22Rv1 (cell line): Measurements from ENCODE around the gene ANO8.

ENCODE experiments used
- H3K27ac ChIP-seq: fragments of 450-650 bp; 2 replicates; pipeline ENCODE4 v1.5.1; 2017
- CTCF ChIP-seq: fragments of 450-650 bp; IDR thresholded peaks from 2 replicates; pipeline ENCODE4 v1.5.1; 2017; ENCODE audit warnings: mild to moderate bottlenecking
- ZFX ChIP-seq: fragments of 450-650 bp; IDR thresholded peaks from 2 replicates; pipeline ENCODE4 v1.6.1; 2017; ENCODE audit warnings: antibody characterized with exemption, borderline replicate concordance

ANO8 gene

GRCh38 chr19:17341386-17341785 is 6.7 kb upstream of the ANO8 start:
- H3K27ac ChIP-seq = peak overlapping the region; percentile 4; the same call in 1 of the 2 replicates
- TF ChIP-seq ZFX (no peak), CTCF (no peak)

- H3K27ac ChIP-seq = peak overlapping the region; percentile 99
- TF ChIP-seq CTCF = no peak
- no peak for TF ChIP-seq ZFX
These were observed 6.3 kb upstream of the ANO8 start for GRCh38 chr19:17340871-17341357.

GRCh38 chr19:17340302-17340870 is 5.7 kb upstream of the ANO8 start:
- peak; percentile 73 for TF ChIP-seq CTCF
- no peak for TF ChIP-seq ZFX
- peak overlapping the region; percentile 99 for H3K27ac ChIP-seq

- TF ChIP-seq ZFX = no peak
- no peak for TF ChIP-seq CTCF
- H3K27ac ChIP-seq = peak overlapping the region; percentile 99
These were observed 4.6 kb upstream of the ANO8 start for GRCh38 chr19:17339088-17339741.

- no peak for TF ChIP-seq ZFX
- TF ChIP-seq CTCF = no peak
- H3K27ac ChIP-seq = peak overlapping the region; percentile 99
These were observed 3.9 kb upstream of the ANO8 start for GRCh38 chr19:17338433-17339078.

GRCh38 chr19:17337675-17338432 is 3.2 kb upstream of the ANO8 start:
- no peak for TF ChIP-seq CTCF
- TF ChIP-seq ZFX = no peak
- peak overlapping the region; percentile 99 for H3K27ac ChIP-seq
